GM12892 (cell line): ENCODE data around the gene CXCL9.

Source experiments
- POLR2A ChIP-seq: IDR thresholded peaks from 2 replicates; pipeline ENCODE4 v1.6.1; 2011; ENCODE audit warnings: low read depth, low read length, control low read depth
- POLR2AphosphoS5 ChIP-seq: IDR thresholded peaks from 2 replicates; pipeline ENCODE4 v1.6.1; 2011; ENCODE audit warnings: low read depth, low read length, control low read depth
- TAF1 ChIP-seq: IDR thresholded peaks from 2 replicates; pipeline ENCODE4 v1.6.1; 2011; ENCODE audit warnings: low read depth, mild to moderate bottlenecking, control low read depth, low read length, borderline replicate concordance

- TF ChIP-seq POLR2A (no peak), TAF1 (no peak), POLR2AphosphoS5 (no peak)
Observed at GRCh38 chr4:75968084-75968483, 39.2 kb downstream of the CXCL9 start.
